ENCODE results near the gene NUMBL.

Gene NUMBL

DNA sequence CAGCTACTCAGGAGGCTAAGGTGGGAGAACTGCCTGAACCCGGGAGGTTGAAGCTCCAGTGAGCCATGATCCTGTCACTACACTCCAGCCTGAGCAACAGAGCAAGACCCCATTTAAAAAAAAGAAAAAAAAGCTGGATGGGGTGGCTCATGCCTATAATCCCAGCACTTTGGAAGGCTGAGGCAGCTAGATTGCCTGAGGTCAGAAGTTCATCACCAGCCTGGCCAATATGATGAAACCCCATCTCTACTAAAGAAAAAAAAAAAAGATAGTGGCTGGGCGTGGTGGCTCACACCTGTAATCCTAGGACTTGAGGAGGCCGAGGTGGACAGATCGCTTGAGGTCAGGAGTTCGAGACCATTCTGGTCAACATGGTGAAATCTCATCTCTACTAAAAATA lies 74.3 kb downstream of the NUMBL start:
- no peak for DNase-seq (ENCODE audit: extremely low spot score, insufficient read length, low read depth)
- no peak for FAIRE-seq

Data from GM18507 (cell line).